Activated B cell treated with CpG ODN at 0.5 μM for 24 hours (primary cell): ENCODE data around the gene SLC30A1. TPM values are rescaled to one million over a fixed set of nuclear protein-coding genes. Genes with fewer than 3 reads are reported as not detected.

Source experiments
- ATAC-seq: fragments of 200-7000 bp; cut with Tn5 transposase; one replicate; pipeline ENCODE4 v1.10.0; 2021; ENCODE audit warnings: low read depth, mild to moderate bottlenecking, moderate library complexity
- CTCF ChIA-PET: fragments of 350-600 bp; sonication (Branson Sonifier 250); formaldehyde crosslinking; loops from one replicate; lab custom pipeline; 2021; ENCODE audit warnings: antibody characterized with exemption; lab: Charles Lee
- POLR2A ChIA-PET: fragments of 350-600 bp; sonication (Branson Sonifier 250); formaldehyde crosslinking; loops from one replicate; lab custom pipeline; 2021; ENCODE audit warnings: antibody characterized with exemption; lab: Charles Lee
- DNase-seq: peaks from one replicate; pipeline ENCODE4 v3.0.0; 2022
- H3K27ac Mint-ChIP-seq: one replicate; pipeline ENCODE4 v1.8.0; 2020; ENCODE audit warnings: mixed read lengths
- H3K27me3 Mint-ChIP-seq: one replicate; pipeline ENCODE4 v1.8.0; 2021; ENCODE audit warnings: mixed read lengths
- H3K36me3 Mint-ChIP-seq: one replicate; pipeline ENCODE4 v1.8.0; 2021; ENCODE audit warnings: low read depth, mixed read lengths
- H3K4me1 Mint-ChIP-seq: one replicate; pipeline ENCODE4 v1.8.0; 2021; ENCODE audit warnings: mixed read lengths
- H3K4me3 Mint-ChIP-seq: one replicate; pipeline ENCODE4 v1.8.0; 2020; ENCODE audit warnings: mild to moderate bottlenecking, mixed read lengths
- H3K9me3 Mint-ChIP-seq: one replicate; pipeline ENCODE4 v1.8.0; 2020; ENCODE audit warnings: mixed read lengths
- CTCF ChIP-seq: fragments of 200-600 bp; IDR thresholded peaks from one replicate; pipeline ENCODE4 v1.8.0; 2022; ENCODE audit warnings: antibody characterized with exemption, mild to moderate bottlenecking
- intact Hi-C: fragments of 100-400 bp; cut with micrococcal nuclease; formaldehyde crosslinking; loops from one replicate; pipeline ENCODE4 v1.15.1; 2024
- total RNA-seq: library from RNA; stranded (reverse); gene quantifications from 2 replicates; pipeline ENCODE4 v1.2.3, GENCODE V29; 2022

The SLC30A1 gene
- total RNA-seq, 1 donor from 2014 or later: 15.6 TPM

- ChIA-PET CTCF (no interaction called here), POLR2A (no interaction called here)
- Mint-ChIP-seq H3K4me3 (no peak overlapping the region), H3K36me3 (no peaks in the 10 kb centered on the region), H3K27me3 (no peaks in the 10 kb centered on the region), H3K9me3 (no peaks in the 10 kb centered on the region), H3K27ac (no peak overlapping the region), H3K4me1 (peaks cover 29% of the 10 kb centered on the region)
- TF ChIP-seq CTCF: no peak
- intact Hi-C loops: loop anchor here (10.0 kb wide), 1 partner anchor 810 kb away; the partner anchor contains the start of gene PACC1
- no peak for DNase-seq
- ATAC-seq: no peak
Measured at GRCh38 chr1:211604548-211604947, 25.6 kb upstream of the SLC30A1 start.

GRCh38 chr1:211603713-211604112, 24.8 kb upstream of the SLC30A1 start:
- intact Hi-C loops: loop anchor here (10.0 kb wide), 1 partner anchor 811 kb away; the partner anchor contains the start of gene PACC1
- H3K36me3 Mint-ChIP-seq: no peaks in the 10 kb centered on the region
- H3K4me1 Mint-ChIP-seq: peaks cover 29% of the 10 kb centered on the region
- ATAC-seq (no peak), DNase-seq (no peak)
- H3K4me3 Mint-ChIP-seq: no peak overlapping the region
- TF ChIP-seq CTCF: no peak
- H3K9me3 Mint-ChIP-seq: peaks cover 5% of the 10 kb centered on the region
- no peaks in the 10 kb centered on the region for H3K27me3 Mint-ChIP-seq
- no peak overlapping the region for H3K27ac Mint-ChIP-seq
- CTCF ChIA-PET: interaction anchor here (0.8 kb wide), 1 partner anchor 25 kb away, joined by 3 read pairs; the partner anchor contains the start of gene SLC30A1
- POLR2A ChIA-PET: no interaction called here

GRCh38 chr1:211603191-211603701, 24.3 kb upstream of the SLC30A1 start:
- DNase-seq: no peak
- H3K9me3 Mint-ChIP-seq: peaks cover 5% of the 10 kb centered on the region
- ChIA-PET POLR2A (no interaction called here), CTCF (interaction anchor here (0.8 kb wide), 1 partner anchor 25 kb away, joined by 3 read pairs; the partner anchor contains the start of gene SLC30A1)
- no peak for TF ChIP-seq CTCF
- peaks cover 29% of the 10 kb centered on the region for H3K4me1 Mint-ChIP-seq
- H3K36me3 Mint-ChIP-seq: no peaks in the 10 kb centered on the region
- no peak for ATAC-seq
- no peak overlapping the region for H3K4me3 Mint-ChIP-seq
- H3K27me3 Mint-ChIP-seq: no peaks in the 10 kb centered on the region
- intact Hi-C loops: loop anchor here (10.0 kb wide), 1 partner anchor 812 kb away; the partner anchor contains the start of gene PACC1
- no peak overlapping the region for H3K27ac Mint-ChIP-seq

- no peak for TF ChIP-seq CTCF
- ChIA-PET POLR2A (no interaction called here), CTCF (no interaction called here)
- no peak overlapping the region for H3K4me3 Mint-ChIP-seq
- no peak overlapping the region for H3K27ac Mint-ChIP-seq
- intact Hi-C loops: loop anchor here (10.0 kb wide), 1 partner anchor 813 kb away; the partner anchor contains the start of gene PACC1
- no peaks in the 10 kb centered on the region for H3K27me3 Mint-ChIP-seq
- ATAC-seq (no peak), DNase-seq (no peak)
- peaks cover 19% of the 10 kb centered on the region for H3K4me1 Mint-ChIP-seq
- no peaks in the 10 kb centered on the region for H3K36me3 Mint-ChIP-seq
- H3K9me3 Mint-ChIP-seq: peaks cover 5% of the 10 kb centered on the region
Measured at GRCh38 chr1:211601982-211602670, 23.2 kb upstream of the SLC30A1 start.

- intact Hi-C loops: loop anchor here (10.0 kb wide), 1 partner anchor 814 kb away; the partner anchor contains the start of gene PACC1
- TF ChIP-seq CTCF: no peak
Measured at GRCh38 chr1:211601159-211601558, 22.2 kb upstream of the SLC30A1 start.

More at GRCh38 chr1:211601159-211601558, 22.2 kb upstream of the SLC30A1 start:
- Mint-ChIP-seq H3K9me3 (peaks cover 5% of the 10 kb centered on the region), H3K27me3 (no peaks in the 10 kb centered on the region), H3K36me3 (no peaks in the 10 kb centered on the region), H3K4me3 (no peak overlapping the region), H3K27ac (no peak overlapping the region), H3K4me1 (peaks cover 9% of the 10 kb centered on the region)
- no peak for DNase-seq
- ChIA-PET POLR2A (interaction anchor here (0.6 kb wide), 1 partner anchor 222 kb away, joined by 4 read pairs; no protein-coding TSS in a partner anchor), CTCF (no interaction called here)
- ATAC-seq: no peak
